ENCODE data around the gene NEUROG3. TPM values are rescaled to one million over a fixed set of nuclear protein-coding genes. Genes with fewer than 3 reads are reported as not detected.

NEUROG3 gene
- total and polyA plus RNA-seq, 10 of the 15 experiments (the other 5 are each of a cell fraction or from before 2014, with no cell fraction given) = not detected

DNA sequence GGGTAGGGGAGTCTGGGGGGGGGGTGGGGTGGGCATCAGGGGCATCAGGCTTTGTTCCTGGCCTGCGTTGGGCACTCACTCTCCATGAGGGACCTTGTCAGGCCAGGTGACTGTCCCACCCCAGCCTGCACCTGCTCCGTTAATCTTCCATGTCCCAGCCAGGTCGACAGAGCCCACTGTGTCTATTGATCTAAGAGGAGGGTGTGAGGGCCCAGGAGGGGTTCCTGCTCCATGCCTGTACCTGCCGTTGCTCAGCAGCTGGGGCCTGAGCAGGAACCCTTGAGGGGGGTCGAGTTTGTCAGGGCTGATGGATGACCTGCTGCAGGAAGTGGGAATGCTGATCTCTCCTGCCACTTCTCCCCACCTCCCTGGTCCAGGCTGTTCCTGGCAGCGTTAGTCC lies 18.6 kb downstream of the NEUROG3 start:
- TF ChIP-seq PAX8 (IDR thresholded peaks at IDR 0.05) (no peak), TCF12 (IDR thresholded peaks at IDR 0.05; ENCODE audit: low read depth, low read length) (no peak), ZNF207 (IDR thresholded peaks at IDR 0.05; ENCODE audit: borderline replicate concordance) (no peak), ZBED1 (IDR thresholded peaks at IDR 0.05; ENCODE audit: borderline replicate concordance) (no peak), SUPT20H (IDR thresholded peaks at IDR 0.05; ENCODE audit: borderline replicate concordance, control insufficient read depth, low read depth, low read length) (no peak), GABPA (IDR thresholded peaks at IDR 0.05; ENCODE audit: low read depth) (no peak), SMC3 (IDR thresholded peaks at IDR 0.05; ENCODE audit: borderline replicate concordance, low read length) (no peak), SPI1 (IDR thresholded peaks at IDR 0.05; ENCODE audit: borderline replicate concordance, insufficient read depth, low read depth, low read length) (no peak), NRF1 (conservative IDR thresholded peaks at IDR 0.05; ENCODE audit: low read depth, low read length) (no peak)
- no peak for DNase-seq (ENCODE audit: low read depth, low spot score)
- Histone ChIP-seq H3K9me3 (replicated peaks; ENCODE audit: control insufficient read depth, insufficient read depth, low read length) (peaks cover 7% of the 10 kb centered on the region; the same call in 1 of the 3 replicates), H3K36me3 (ENCODE audit: control insufficient read depth in 2 of 2, insufficient read depth in 2 of 2, low read length in 1 of 2) (no peaks in the 10 kb centered on the region), H3K4me2 (ENCODE audit: control insufficient read depth, insufficient read depth) (no peak overlapping the region), H3K79me2 (ENCODE audit: control insufficient read depth, insufficient read depth, low read length) (no peaks in the 10 kb centered on the region), H3K9ac (ENCODE audit: control insufficient read depth, insufficient read depth, low read length) (no peak overlapping the region), H2AFZ (ENCODE audit: control insufficient read depth, low read depth, low read length) (no peak overlapping the region), H3K27me3 (replicated peaks in 1 of 2; ENCODE audit: control insufficient read depth in 2 of 2, insufficient read depth in 2 of 2, low read length in 1 of 2) (peaks cover 2 to 3% of the 10 kb centered on the region in 2 experiments; a peak in 3 of 4 replicates), H3K4me3 (no peak overlapping the region), H4K20me1 (ENCODE audit: control insufficient read depth, insufficient read depth) (no peaks in the 10 kb centered on the region), H3K27ac (ENCODE audit: control insufficient read depth, insufficient read depth) (no peak overlapping the region), H3K4me1 (ENCODE audit: control insufficient read depth, insufficient read depth, low read length) (no peaks in the 10 kb centered on the region)
- no TSS peak for BruUV-seq (replicated peaks)
- in situ Hi-C loops (cut with MboI) (no loop called here), intact Hi-C loops (cut with micrococcal nuclease; ENCODE audit: unreplicated experiment) (no loop called here)
- SMC1A ChIA-PET (ENCODE audit: uncharacterized antibody, unreplicated experiment) = no interaction called here
- RAD21 ChIA-PET (ENCODE audit: unreplicated experiment) = no interaction called here
- CTCF ChIA-PET = no interaction called here
- no peak for ATAC-seq
- WGBS (ENCODE audit: insufficient coverage, insufficient replicate concordance, low lambda C conversion rate, missing lambda C conversion rate) = 0% methylated on average over 6 of the region's 6 CpGs
- no peak for FAIRE-seq
- POLR2A ChIA-PET = no interaction called here

DNA sequence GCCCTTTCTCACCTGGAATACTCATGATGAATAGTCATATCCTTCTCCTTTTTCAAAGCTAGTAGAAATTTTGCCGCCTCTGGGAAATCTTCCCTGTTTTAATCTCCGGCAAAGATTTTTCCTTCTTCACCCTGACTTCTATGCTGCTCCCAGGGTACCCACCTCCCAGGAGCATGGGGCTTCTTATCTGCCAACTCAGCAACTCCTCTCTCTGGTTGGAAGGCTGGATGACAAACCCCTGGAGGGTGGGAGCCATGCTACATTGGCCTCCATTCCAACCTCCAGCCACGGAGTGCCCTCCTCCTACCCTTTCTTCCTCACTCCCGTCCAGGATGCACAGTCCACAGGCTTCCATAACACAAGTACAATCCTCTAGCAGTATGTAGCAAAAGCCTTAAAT lies 19.9 kb downstream of the NEUROG3 start:
- Histone ChIP-seq H3K27me3 (replicated peaks in 1 of 2; ENCODE audit: control insufficient read depth in 2 of 2, insufficient read depth in 2 of 2, low read length in 1 of 2) (peaks cover 0 to 2% of the 10 kb centered on the region in 2 experiments; a peak in 2 of 4 replicates), H3K27ac (ENCODE audit: control insufficient read depth, insufficient read depth) (no peak overlapping the region), H4K20me1 (ENCODE audit: control insufficient read depth, insufficient read depth) (no peaks in the 10 kb centered on the region), H3K4me2 (ENCODE audit: control insufficient read depth, insufficient read depth) (no peak overlapping the region), H3K4me1 (ENCODE audit: control insufficient read depth, insufficient read depth, low read length) (no peaks in the 10 kb centered on the region), H2AFZ (ENCODE audit: control insufficient read depth, low read depth, low read length) (no peak overlapping the region), H3K9me3 (replicated peaks; ENCODE audit: control insufficient read depth, insufficient read depth, low read length) (peaks cover 9% of the 10 kb centered on the region; the same call in 2 of the 3 replicates), H3K9ac (ENCODE audit: control insufficient read depth, insufficient read depth, low read length) (no peak overlapping the region), H3K36me3 (ENCODE audit: control insufficient read depth in 2 of 2, insufficient read depth in 2 of 2, low read length in 1 of 2) (no peaks in the 10 kb centered on the region), H3K79me2 (ENCODE audit: control insufficient read depth, insufficient read depth, low read length) (no peaks in the 10 kb centered on the region), H3K4me3 (no peak overlapping the region)
- no peak for DNase-seq (ENCODE audit: low read depth, low spot score)
- POLR2A ChIA-PET = no interaction called here
- intact Hi-C loops (cut with micrococcal nuclease; ENCODE audit: unreplicated experiment) = no loop called here
- in situ Hi-C loops (cut with MboI) = no loop called here
- RAD21 ChIA-PET (ENCODE audit: unreplicated experiment) = no interaction called here
- no TSS peak for BruUV-seq (replicated peaks)
- CTCF ChIA-PET = no interaction called here
- no peak for FAIRE-seq
- ATAC-seq = no peak
- WGBS (ENCODE audit: insufficient coverage, insufficient replicate concordance, low lambda C conversion rate, missing lambda C conversion rate) = 40% methylated on average over 4 of the region's 4 CpGs
- SMC1A ChIA-PET (ENCODE audit: uncharacterized antibody, unreplicated experiment) = no interaction called here
- TF ChIP-seq RUNX3 (IDR thresholded peaks at IDR 0.05; ENCODE audit: low read length) (no peak), RCOR1 (conservative IDR thresholded peaks at IDR 0.05; ENCODE audit: low read depth, low read length) (no peak), KLF5 (IDR thresholded peaks at IDR 0.05; ENCODE audit: partially characterized antibody) (no peak), PAX5 (IDR thresholded peaks at IDR 0.05; ENCODE audit: borderline replicate concordance, low read depth, low read length) (no peak), SUZ12 (IDR thresholded peaks at IDR 0.05; ENCODE audit: unreplicated experiment) (no peak), CREM (IDR thresholded peaks at IDR 0.05; ENCODE audit: low read depth) (no peak), STAT1 (conservative IDR thresholded peaks at IDR 0.05) (no peak), ZNF24 (IDR thresholded peaks at IDR 0.05) (no peak), ZNF217 (IDR thresholded peaks at IDR 0.05) (no peak), SPI1 (IDR thresholded peaks at IDR 0.05; ENCODE audit: borderline replicate concordance, insufficient read depth, low read depth, low read length) (no peak), KAT2A (conservative IDR thresholded peaks at IDR 0.05; ENCODE audit: control insufficient read depth, low read depth, low read length) (no peak)
- TF ChIP-seq, protein P1, sequence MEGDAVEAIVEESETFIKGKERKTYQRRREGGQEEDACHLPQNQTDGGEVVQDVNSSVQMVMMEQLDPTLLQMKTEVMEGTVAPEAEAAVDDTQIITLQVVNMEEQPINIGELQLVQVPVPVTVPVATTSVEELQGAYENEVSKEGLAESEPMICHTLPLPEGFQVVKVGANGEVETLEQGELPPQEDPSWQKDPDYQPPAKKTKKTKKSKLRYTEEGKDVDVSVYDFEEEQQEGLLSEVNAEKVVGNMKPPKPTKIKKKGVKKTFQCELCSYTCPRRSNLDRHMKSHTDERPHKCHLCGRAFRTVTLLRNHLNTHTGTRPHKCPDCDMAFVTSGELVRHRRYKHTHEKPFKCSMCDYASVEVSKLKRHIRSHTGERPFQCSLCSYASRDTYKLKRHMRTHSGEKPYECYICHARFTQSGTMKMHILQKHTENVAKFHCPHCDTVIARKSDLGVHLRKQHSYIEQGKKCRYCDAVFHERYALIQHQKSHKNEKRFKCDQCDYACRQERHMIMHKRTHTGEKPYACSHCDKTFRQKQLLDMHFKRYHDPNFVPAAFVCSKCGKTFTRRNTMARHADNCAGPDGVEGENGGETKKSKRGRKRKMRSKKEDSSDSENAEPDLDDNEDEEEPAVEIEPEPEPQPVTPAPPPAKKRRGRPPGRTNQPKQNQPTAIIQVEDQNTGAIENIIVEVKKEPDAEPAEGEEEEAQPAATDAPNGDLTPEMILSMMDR (IDR thresholded peaks at IDR 0.05 in 2 of 3, conservative IDR thresholded peaks at IDR 0.05 in 1 of 3; ENCODE audit: control insufficient read depth in 2 of 3, extremely low read depth in 1 of 3, insufficient read depth in 1 of 3, low read depth in 3 of 3, low read length in 3 of 3) = no peak

Data from GM12878 (cell line).